K562 (cell line): ENCODE data around the gene DEPDC1B. TPM values are rescaled to one million over a fixed set of nuclear protein-coding genes. Genes with fewer than 3 reads are reported as not detected.

Source experiments
- CHD1 ChIP-seq: fragments of 200-600 bp; sonication (generic); IDR thresholded peaks from one replicate; pipeline ENCODE4 v1.6.1; 2012; ENCODE audit warnings: mild to moderate bottlenecking, moderate library complexity, low read length, inconsistent platforms
- KDM1A ChIP-seq, 2 experiments: fragments of 450-650 bp; IDR thresholded peaks; 2 replicates each; pipeline ENCODE4 v1.6.1; 2016; ENCODE audit warnings: mild to moderate bottlenecking in 2 of 2
- MGA ChIP-seq: fragments of 450-650 bp; IDR thresholded peaks from 2 replicates; pipeline ENCODE4 v1.6.1; 2016; ENCODE audit warnings: mild to moderate bottlenecking, moderate library complexity
- polyA plus RNA-seq, 8 experiments: library from polyadenylated mRNA; depleted of rRNA in 4 of 8; stranded (reverse) in 5 of 8; unstranded in 3 of 8; fragments of >200 nt; fragmentation: Nextera tagmentation in 2 of 8; fragmentation: Illumina TruSeq in 1 of 8; extraction: Ambion mirVana in 2 of 8; extraction: Trizol in 1 of 8; gene quantifications; 2 replicates each; pipeline versions ENCODE4 v1.2.1 to v1.2.3, GENCODE V29; 2011 to 2014; ENCODE audit warnings: inconsistent platforms in 1 of 8, missing spikeins in 1 of 8
- total RNA-seq, 7 experiments: library from RNA; depleted of rRNA in 6 of 7; stranded (reverse); fragments of >200 nt in 6 of 7; fragmentation: Illumina TruSeq in 2 of 7; extraction: Trizol in 2 of 7; gene quantifications; 2 replicates each; pipeline versions ENCODE4 v1.2.1 to v1.2.3, GENCODE V29; 2011 to 2021; ENCODE audit warnings: low replicate concordance in 1 of 7

Gene DEPDC1B
- total and polyA plus RNA-seq, 9 of the 15 experiments (the other 6 are each of a cell fraction or from before 2014, with no cell fraction given), result 36.0 to 67.2 (median 44.5) TPM

DNA sequence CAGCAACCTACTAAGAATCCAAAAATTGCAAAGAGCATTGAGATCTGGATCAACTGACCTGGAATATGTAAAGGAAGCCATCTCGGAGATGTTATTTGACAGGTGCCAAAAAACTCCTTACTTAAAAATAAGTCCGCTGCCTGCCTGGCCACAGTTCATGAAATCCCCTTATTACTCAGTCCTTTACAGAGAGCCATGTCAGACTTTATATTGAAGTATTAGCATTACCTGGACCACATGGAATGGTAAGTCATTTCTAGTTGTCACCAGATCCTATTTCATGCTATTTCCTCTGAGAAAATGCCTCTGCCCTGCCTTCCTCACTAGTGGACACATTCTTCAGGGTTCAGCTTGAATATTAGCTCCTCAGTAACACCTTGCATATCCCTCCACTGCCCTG, 115.7 kb downstream of the DEPDC1B start (continued):
- TF ChIP-seq MGA, result no peak
- no peak for TF ChIP-seq CHD1
- no peak for TF ChIP-seq KDM1A (IDR thresholded peaks at IDR 0.05)
